ENCODE results near the gene PLEKHA8. TPM values are rescaled to one million over a fixed set of nuclear protein-coding genes. Genes with fewer than 3 reads are reported as not detected.

The PLEKHA8 gene
- total RNA-seq, 4 donors from 2014 or later, result 9.0 to 23.4 (median 13.0) TPM

DNA sequence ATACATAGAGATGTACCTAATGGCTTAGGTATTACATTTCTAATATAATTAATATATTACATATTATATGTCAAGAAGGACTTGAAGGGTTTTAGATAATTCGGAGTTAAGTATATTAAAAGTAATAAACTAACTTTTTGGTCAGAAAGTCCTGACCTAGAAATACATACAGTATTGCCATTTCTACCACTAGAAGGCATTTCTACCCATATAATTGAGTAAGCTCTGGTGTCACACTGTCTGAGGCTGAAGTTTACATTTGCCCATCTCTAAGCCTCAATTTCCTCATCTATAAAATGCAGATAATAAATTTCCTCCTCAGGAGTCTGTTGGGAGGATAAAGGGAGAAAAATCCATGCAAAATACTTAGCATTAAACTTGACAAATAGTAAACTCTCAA is 8.8 kb upstream of the PLEKHA8 start:
- WGBS, 2 donors, result 86 to 95% methylated on average over 1 of the region's 1 CpG
- Histone ChIP-seq H3K27me3 (no peaks in the 10 kb centered on the region), H3K4me3 (no peak overlapping the region), H3K4me1 (peaks cover 0 to 7% (median 0%) of the 10 kb centered on the region in 4 donors), H3K9me3 (no peaks in the 10 kb centered on the region), H3K36me3 (peaks cover 0 to 36% (median 0%) of the 10 kb centered on the region in 3 donors), H3K27ac (no peak overlapping the region)
- no peak for TF ChIP-seq EP300 (IDR thresholded peaks at IDR 0.05)
- no peak for TF ChIP-seq POLR2A (IDR thresholded peaks at IDR 0.05)
- TF ChIP-seq, protein P1, sequence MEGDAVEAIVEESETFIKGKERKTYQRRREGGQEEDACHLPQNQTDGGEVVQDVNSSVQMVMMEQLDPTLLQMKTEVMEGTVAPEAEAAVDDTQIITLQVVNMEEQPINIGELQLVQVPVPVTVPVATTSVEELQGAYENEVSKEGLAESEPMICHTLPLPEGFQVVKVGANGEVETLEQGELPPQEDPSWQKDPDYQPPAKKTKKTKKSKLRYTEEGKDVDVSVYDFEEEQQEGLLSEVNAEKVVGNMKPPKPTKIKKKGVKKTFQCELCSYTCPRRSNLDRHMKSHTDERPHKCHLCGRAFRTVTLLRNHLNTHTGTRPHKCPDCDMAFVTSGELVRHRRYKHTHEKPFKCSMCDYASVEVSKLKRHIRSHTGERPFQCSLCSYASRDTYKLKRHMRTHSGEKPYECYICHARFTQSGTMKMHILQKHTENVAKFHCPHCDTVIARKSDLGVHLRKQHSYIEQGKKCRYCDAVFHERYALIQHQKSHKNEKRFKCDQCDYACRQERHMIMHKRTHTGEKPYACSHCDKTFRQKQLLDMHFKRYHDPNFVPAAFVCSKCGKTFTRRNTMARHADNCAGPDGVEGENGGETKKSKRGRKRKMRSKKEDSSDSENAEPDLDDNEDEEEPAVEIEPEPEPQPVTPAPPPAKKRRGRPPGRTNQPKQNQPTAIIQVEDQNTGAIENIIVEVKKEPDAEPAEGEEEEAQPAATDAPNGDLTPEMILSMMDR (IDR thresholded peaks at IDR 0.05), result no peak
- no peak for DNase-seq (ENCODE audit: low spot score in 2 of 2)

DNA sequence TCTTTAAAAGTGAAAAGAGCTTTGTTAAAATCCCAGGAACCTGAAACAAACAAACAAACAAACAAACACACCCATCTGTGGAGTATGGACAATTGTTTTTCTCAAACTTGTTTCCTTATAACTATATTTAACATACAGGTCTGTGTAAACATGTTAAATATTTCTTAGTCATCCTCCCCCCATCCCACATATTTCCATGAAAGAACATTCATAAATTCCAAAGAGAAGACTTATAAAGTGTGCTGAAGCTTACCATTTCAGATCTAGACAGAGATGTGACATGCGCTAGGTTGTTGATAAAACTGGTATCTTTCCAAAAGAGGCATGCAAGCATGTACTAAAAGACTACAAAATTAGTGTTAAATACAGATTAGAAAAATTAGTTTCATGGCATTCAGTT is 8.3 kb upstream of the PLEKHA8 start:
- Histone ChIP-seq H3K27ac (no peak overlapping the region), H3K36me3 (peaks cover 0 to 30% (median 0%) of the 10 kb centered on the region in 3 donors), H3K9me3 (no peaks in the 10 kb centered on the region), H3K4me3 (no peak overlapping the region), H3K4me1 (peaks cover 0 to 12% (median under 1%) of the 10 kb centered on the region in 4 donors), H3K27me3 (no peaks in the 10 kb centered on the region)
- no peak for DNase-seq (ENCODE audit: low spot score in 2 of 2)
- WGBS, 2 donors, result 94 to 98% methylated on average over 1 of the region's 1 CpG
- TF ChIP-seq, protein P1 (IDR thresholded peaks at IDR 0.05), result no peak
- TF ChIP-seq POLR2A (IDR thresholded peaks at IDR 0.05) (no peak), EP300 (IDR thresholded peaks at IDR 0.05) (no peak)

DNA sequence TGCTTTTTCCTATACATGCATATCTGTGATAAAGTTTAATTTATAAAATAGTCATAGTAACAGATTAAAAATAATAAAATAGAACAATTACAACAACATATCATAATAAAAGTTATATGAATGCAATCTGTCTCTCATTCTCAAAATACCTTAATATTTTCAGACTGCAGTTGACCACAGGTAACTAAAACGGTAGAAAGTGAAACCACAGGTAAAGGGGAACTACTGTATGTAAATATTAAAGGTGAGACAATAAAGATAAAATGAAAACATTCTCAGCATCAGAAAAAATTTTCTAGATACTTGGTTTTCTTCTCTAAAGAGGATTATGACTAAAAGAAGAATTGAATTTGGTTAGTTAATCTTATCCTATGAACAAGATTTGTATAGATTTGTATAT is 7.7 kb upstream of the PLEKHA8 start:
- WGBS, 2 donors, result 75 to 76% methylated on average over 1 of the region's 1 CpG
- no peak for DNase-seq (ENCODE audit: low spot score in 2 of 2)
- no peak for TF ChIP-seq EP300 (IDR thresholded peaks at IDR 0.05)
- TF ChIP-seq, protein P1 (IDR thresholded peaks at IDR 0.05), result no peak
- no peak for TF ChIP-seq POLR2A (IDR thresholded peaks at IDR 0.05)

DNA sequence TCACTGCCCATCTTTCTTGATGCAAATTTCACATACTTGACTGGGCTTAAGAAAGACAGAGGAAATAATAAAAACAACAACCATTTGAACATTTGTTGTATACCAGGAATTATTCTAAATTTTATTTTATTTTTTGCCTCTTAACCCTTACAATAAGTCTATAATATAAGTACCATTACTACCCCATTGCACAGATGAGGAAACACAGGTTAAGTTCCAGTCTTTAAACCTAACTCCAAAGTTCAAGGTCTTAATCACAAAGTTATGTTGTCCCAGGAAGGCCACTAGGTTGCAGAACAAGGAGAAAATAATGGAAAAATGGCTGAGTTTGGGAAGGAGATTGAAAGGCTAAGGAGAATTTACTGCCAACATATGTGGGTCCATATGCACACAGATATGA is 5.2 kb upstream of the PLEKHA8 start:
- Histone ChIP-seq H3K27ac (no peak overlapping the region), H3K4me1 (peaks cover 0 to 31% (median 5%) of the 10 kb centered on the region in 4 donors), H3K36me3 (peaks cover 0 to 6% (median 0%) of the 10 kb centered on the region in 3 donors), H3K27me3 (no peaks in the 10 kb centered on the region), H3K4me3 (no peak overlapping the region), H3K9me3 (no peaks in the 10 kb centered on the region)
- DNase-seq (ENCODE audit: low spot score in 2 of 2), result no peak
- TF ChIP-seq EP300 (IDR thresholded peaks at IDR 0.05) (no peak), POLR2A (IDR thresholded peaks at IDR 0.05) (no peak)
- TF ChIP-seq, protein P1 (IDR thresholded peaks at IDR 0.05), result no peak

More for the DNA sequence above, 7.7 kb upstream of the PLEKHA8 start:
- no peaks in the 10 kb centered on the region for H3K27me3 ChIP-seq
- H3K4me3 ChIP-seq, result no peak overlapping the region
- H3K27ac ChIP-seq, result no peak overlapping the region
- H3K36me3 ChIP-seq, result peaks cover 0 to 27% (median 0%) of the 10 kb centered on the region in 3 donors
- no peaks in the 10 kb centered on the region for H3K9me3 ChIP-seq
- H3K4me1 ChIP-seq, result peaks cover 0 to 18% (median 4%) of the 10 kb centered on the region in 4 donors

DNA sequence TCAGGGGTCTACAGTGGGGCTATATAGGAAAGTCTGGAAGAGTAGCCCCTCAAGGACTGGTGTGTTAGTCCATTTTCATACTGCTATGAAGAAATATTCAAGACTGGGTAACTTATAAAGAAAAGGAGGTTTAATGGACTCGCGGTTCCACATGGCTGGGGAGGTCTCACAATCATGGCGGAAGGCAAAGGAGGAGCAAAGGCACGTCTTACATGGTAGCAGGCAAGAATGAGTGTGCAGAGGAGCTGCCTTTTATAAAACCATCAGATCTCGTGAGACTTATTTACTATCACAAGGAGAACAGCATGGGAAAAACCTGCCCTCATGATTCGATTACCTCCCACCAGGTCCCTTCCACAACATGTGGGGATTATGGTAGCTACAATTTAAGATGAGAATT is 4.7 kb upstream of the PLEKHA8 start:
- Histone ChIP-seq H3K9me3 (no peaks in the 10 kb centered on the region), H3K27me3 (no peaks in the 10 kb centered on the region), H3K36me3 (peaks cover 0 to under 1% (median 0%) of the 10 kb centered on the region in 3 donors), H3K27ac (no peak overlapping the region), H3K4me1 (peaks cover 0 to 31% (median 5%) of the 10 kb centered on the region in 4 donors), H3K4me3 (no peak overlapping the region)
- WGBS, 2 donors, result 95 to 97% methylated on average over 6 of the region's 6 CpGs
- TF ChIP-seq, protein P1 (IDR thresholded peaks at IDR 0.05), result no peak
- no peak for TF ChIP-seq POLR2A (IDR thresholded peaks at IDR 0.05)
- no peak for TF ChIP-seq EP300 (IDR thresholded peaks at IDR 0.05)
- DNase-seq (ENCODE audit: low spot score in 2 of 2), result no peak

Data from tibial nerve (tissue), 4 donors.